ES-I3 (cell line): ENCODE data around the gene CLK1.

ENCODE experiments used
- H3K36me3 ChIP-seq: 2 replicates; pipeline ENCODE4 v1.6.1; 2013; ENCODE audit warnings: mild to moderate bottlenecking, low read length, control low read depth, moderate library complexity; ENCODE audit not compliant: insufficient read depth
- H3K4me1 ChIP-seq: 2 replicates; pipeline ENCODE4 v1.6.1; 2013; ENCODE audit warnings: mild to moderate bottlenecking, control low read depth, low read length; ENCODE audit not compliant: insufficient read depth
- H3K9ac ChIP-seq: 2 replicates; pipeline ENCODE4 v1.6.1; 2013; ENCODE audit warnings: low read depth, mild to moderate bottlenecking, low read length, moderate library complexity
- H3K9me3 ChIP-seq: 2 replicates; pipeline ENCODE4 v1.6.1; 2013; ENCODE audit warnings: mild to moderate bottlenecking, low read length, moderate library complexity; ENCODE audit not compliant: control insufficient read depth, insufficient read depth

The CLK1 gene

DNA sequence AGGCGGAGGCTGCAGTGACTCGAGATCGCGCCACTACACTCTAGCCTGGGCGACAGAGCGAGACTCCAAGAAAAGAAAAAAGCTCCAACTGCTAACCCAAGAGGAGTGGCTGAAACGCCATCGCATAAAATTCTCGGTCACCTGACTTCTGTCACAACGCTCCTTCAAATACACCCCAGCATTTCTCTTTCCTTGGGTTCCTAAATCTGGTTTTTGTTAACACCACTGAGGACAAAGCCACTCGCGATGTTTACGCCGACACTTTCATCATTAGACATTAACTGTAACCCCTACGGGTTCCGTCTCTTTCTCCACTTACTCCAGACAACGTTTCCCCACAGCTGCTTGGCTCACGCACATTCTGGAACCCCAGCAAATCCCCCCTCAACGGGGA is 679 bp downstream of the CLK1 start:
- no peaks in the 10 kb centered on the region for H3K9me3 ChIP-seq
- peak overlapping the region; percentile 100 for H3K9ac ChIP-seq
- peaks cover 5% of the 10 kb centered on the region; the same call in 1 of the 2 replicates for H3K36me3 ChIP-seq
- peaks cover 6% of the 10 kb centered on the region; the same call in 1 of the 2 replicates for H3K4me1 ChIP-seq

- no peaks in the 10 kb centered on the region for H3K9me3 ChIP-seq
- H3K4me1 ChIP-seq = peaks cover 6% of the 10 kb centered on the region; the same call in 1 of the 2 replicates
- peak overlapping the region; percentile 100 for H3K9ac ChIP-seq
- peaks cover 16% of the 10 kb centered on the region for H3K36me3 ChIP-seq
Observed at GRCh38 chr2:200862532-200863000, 1.9 kb downstream of the CLK1 start.

DNA sequence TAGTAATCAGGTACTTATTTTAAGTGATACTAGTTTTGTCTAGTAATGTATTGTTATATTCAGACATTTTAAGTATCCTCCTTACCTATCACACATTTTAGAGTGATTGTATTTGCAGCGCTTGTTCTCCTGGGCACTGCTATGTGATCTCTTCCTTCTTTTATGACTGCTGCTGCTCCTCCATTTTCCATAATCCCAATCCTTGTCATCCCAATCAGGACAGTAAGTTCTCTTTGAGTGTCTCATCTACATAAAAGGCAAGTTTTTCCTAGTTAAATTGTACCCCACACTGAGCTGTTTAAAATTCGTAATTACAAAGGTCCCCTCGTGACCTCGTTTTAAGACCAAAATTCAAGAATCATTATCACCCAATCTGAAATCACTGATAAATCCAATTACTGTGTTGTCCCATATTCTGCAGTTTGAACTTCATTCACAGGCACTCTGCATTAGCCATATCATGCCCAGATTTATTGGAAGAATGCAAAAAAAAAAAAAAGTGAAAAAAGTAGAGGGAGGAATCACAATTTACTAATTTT is 2.8 kb downstream of the CLK1 start:
- H3K9ac ChIP-seq = peak overlapping the region; percentile 8; the same call in 1 of the 2 replicates
- H3K4me1 ChIP-seq = peaks cover 6% of the 10 kb centered on the region; the same call in 1 of the 2 replicates
- H3K9me3 ChIP-seq = no peaks in the 10 kb centered on the region
- H3K36me3 ChIP-seq = peaks cover 25% of the 10 kb centered on the region

DNA sequence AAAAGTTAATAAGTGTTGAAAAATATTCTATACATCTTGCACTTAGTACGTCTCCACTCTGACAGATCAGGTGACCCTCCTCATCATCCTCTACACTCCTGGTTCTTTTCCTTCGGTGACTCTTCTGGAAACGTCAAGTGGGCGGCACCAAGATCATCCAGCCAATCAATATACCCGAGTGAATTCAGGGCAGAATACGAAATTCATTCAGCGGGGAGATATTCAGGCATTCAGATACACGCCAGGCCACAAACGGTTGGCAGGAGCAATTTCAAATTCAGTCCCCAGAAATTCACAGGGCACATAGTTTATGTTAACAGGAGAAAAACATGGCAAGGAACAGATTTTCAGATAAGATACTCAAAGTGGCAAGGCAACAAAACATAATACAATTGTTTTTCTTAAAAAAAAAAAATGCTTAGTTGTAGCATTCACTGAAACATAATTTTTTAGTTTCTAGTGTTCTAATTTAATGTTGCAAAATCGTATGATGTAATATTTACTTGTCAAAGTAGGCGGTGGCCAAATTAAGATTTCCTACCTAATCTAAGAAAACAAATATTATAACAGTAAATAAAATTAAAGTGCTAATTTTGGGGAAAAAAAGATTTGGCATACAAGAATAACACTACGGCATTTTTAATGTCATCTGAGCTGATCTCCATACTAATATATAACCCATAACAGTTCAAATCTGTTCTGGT is 4.2 kb downstream of the CLK1 start:
- H3K4me1 ChIP-seq = peaks cover 6% of the 10 kb centered on the region; the same call in 1 of the 2 replicates
- H3K36me3 ChIP-seq = peaks cover 33% of the 10 kb centered on the region
- H3K9me3 ChIP-seq = no peaks in the 10 kb centered on the region
- H3K9ac ChIP-seq = no peak overlapping the region

GRCh38 chr2:200856806-200857205 is 7.7 kb downstream of the CLK1 start:
- Histone ChIP-seq H3K36me3 (peaks cover 54% of the 10 kb centered on the region), H3K9me3 (no peaks in the 10 kb centered on the region), H3K9ac (no peak overlapping the region), H3K4me1 (peaks cover 6% of the 10 kb centered on the region; the same call in 1 of the 2 replicates)

GRCh38 chr2:200852605-200853004 is 11.9 kb downstream of the CLK1 start:
- Histone ChIP-seq H3K9me3 (no peaks in the 10 kb centered on the region), H3K9ac (no peak overlapping the region), H3K36me3 (peaks cover 38% of the 10 kb centered on the region), H3K4me1 (no peaks in the 10 kb centered on the region)

GRCh38 chr2:200851398-200852248 is 12.8 kb downstream of the CLK1 start:
- Histone ChIP-seq H3K9me3 (no peaks in the 10 kb centered on the region), H3K9ac (no peak overlapping the region), H3K36me3 (peaks cover 28% of the 10 kb centered on the region), H3K4me1 (no peaks in the 10 kb centered on the region)

DNA sequence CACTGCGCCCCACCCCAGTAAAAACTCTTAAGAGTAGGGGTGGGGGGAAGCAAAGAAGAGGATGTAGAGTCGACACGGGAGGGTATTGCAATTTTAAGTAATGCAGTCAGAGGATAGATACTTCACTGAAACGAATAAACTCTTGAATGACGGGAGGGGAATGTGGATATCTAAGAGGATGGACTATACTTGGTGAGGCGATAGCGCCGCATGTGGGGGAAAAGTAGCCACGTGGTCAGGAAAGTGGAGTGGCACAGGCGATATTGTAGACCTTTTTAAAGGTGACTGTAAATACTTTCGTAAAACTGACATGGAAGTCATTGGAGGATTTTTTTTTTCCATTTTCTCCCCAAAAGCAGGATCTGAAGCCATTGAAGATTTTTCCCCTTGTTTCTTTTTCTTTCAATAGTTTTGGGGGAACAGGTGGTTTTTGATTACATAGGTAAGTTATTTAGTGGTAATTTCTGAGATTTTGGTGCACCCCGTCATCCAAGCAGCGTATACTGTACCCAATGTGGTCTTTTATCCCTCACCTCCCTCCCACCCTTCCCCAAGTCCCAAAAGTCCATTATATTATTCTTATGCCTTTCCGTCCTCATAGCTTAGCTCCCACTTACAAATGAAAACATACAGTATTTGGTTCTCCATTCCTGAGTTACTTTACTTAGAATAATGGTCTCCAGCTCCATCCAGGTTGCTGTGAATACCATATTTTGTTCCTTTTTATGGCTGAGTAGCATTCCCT is 13.8 kb downstream of the CLK1 start:
- Histone ChIP-seq H3K9me3 (no peaks in the 10 kb centered on the region), H3K9ac (no peak overlapping the region), H3K4me1 (no peaks in the 10 kb centered on the region), H3K36me3 (peaks cover 20% of the 10 kb centered on the region)

DNA sequence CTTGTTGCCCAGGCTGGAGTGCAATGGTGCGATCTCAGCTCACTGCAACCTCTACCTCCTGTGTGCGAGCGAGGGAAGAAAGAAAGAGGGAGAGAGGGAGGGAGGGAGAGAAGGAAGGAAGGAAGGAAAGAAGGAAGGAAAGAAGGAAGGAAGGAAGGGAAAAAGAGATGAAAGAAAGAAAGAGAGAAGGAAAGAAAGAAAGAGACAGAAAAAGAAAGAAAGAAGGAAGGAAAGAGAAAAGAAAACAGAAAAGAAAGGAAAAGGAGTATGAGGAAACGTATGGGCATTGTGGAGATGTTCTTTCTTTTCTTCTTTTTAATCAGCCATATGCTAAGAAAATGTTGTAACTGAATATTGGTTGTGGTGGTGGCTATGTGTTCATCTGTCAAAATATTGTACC is 16.5 kb downstream of the CLK1 start:
- H3K4me1 ChIP-seq = no peaks in the 10 kb centered on the region
- no peaks in the 10 kb centered on the region for H3K9me3 ChIP-seq
- peaks cover 5% of the 10 kb centered on the region; the same call in 1 of the 2 replicates for H3K36me3 ChIP-seq
- no peak overlapping the region for H3K9ac ChIP-seq

GRCh38 chr2:200847269-200847668 is 17.2 kb downstream of the CLK1 start:
- peaks cover under 1% of the 10 kb centered on the region; the same call in 1 of the 2 replicates for H3K36me3 ChIP-seq
- H3K9me3 ChIP-seq = no peaks in the 10 kb centered on the region
- no peak overlapping the region for H3K9ac ChIP-seq
- no peaks in the 10 kb centered on the region for H3K4me1 ChIP-seq

- H3K4me1 ChIP-seq = no peaks in the 10 kb centered on the region
- no peak overlapping the region for H3K9ac ChIP-seq
- no peaks in the 10 kb centered on the region for H3K9me3 ChIP-seq
- H3K36me3 ChIP-seq = no peaks in the 10 kb centered on the region
Observed at GRCh38 chr2:200845669-200846325, 18.7 kb downstream of the CLK1 start.

DNA sequence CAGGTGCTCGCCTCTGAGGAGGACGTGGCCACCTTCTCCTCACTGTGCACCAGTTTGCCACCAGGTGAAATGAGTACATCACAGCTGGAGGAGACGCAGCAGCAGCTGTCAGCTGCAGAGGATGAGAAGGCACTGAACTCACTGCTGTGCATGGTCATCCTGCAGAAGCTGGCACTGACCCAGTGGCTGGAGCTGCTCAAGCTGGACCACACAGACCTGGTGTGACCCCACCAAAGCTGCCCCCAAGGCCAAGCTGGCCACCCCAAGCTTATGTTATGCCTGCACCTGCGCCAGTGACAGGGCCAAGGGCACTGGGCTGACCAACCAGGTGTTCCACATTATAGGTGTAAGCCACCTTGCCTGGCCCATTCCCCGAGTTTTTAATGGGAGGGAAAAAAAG is 19.3 kb downstream of the CLK1 start:
- Histone ChIP-seq H3K9ac (no peak overlapping the region), H3K4me1 (no peaks in the 10 kb centered on the region), H3K9me3 (no peaks in the 10 kb centered on the region), H3K36me3 (no peaks in the 10 kb centered on the region)

DNA sequence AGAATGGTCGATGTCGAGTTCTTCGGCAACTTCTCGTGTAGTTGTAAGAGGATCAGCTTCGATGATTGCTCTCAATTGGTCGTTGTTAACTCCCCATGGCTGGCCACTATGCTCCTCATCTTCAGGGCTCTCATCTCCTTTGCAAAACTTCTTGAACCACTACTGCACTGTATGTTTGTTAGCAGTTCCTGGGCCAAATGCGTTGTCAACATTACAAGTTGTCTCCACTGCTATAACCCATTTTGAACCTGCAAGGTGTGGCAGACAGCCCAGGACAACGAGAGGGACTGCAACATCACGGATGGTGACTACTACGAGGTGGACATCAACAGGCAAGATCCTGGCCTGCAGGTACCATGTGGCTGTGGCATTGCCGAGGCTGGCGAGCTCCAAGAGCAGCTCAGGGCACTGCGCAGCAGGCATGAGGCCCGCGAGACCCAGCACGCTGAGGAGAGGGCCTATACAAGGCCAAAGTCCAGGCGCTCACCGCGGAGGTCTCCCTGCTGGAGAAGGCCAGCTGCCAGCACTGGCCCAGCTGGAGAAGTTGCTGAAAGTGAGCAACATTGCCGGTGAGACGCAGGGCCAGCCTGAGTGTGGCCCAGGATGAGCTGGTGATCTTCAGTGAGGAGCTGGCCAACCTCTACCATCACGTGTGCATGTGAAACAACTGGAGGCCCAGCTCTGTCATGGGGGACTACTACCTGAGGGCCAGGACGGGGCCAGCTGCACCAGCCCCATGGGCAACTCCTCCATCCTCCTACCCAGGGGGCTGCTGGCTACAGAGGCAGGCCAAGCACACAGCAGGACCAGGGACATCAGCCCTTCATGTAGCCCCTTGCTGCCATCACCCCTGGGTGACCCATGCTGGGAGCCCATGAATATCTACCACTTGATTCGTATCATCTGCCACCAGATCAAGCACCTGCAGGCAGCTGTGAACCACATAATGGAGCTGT is 20.2 kb downstream of the CLK1 start:
- H3K9ac ChIP-seq = no peak overlapping the region
- H3K4me1 ChIP-seq = no peaks in the 10 kb centered on the region
- no peaks in the 10 kb centered on the region for H3K9me3 ChIP-seq
- H3K36me3 ChIP-seq = no peaks in the 10 kb centered on the region
